ENCODE results near the gene ZNF444.

- TF ChIP-seq CTCF (conservative IDR thresholded peaks at IDR 0.05; ENCODE audit: low read depth, low read length), result no peak
- no peak for TF ChIP-seq EZH2phosphoT487 (IDR thresholded peaks at IDR 0.05; ENCODE audit: borderline replicate concordance, low read length)
Measured at GRCh38 chr19:56161534-56161933, 20.4 kb downstream of the ZNF444 start.
